Endothelial cell of umbilical vein (primary cell): ENCODE data around the gene CELSR3. TPM values are rescaled to one million over a fixed set of nuclear protein-coding genes. Genes with fewer than 3 reads are reported as not detected.

Experiments used
- BruUV-seq: library from RNA; stranded (reverse); fragments of 400-500 nt; replicated peaks from 2 replicates; lab custom pipeline; 2021; lab: Mats Ljungman, UMichigan
- CTCF ChIA-PET: fragments of 300-600, 350-600 bp; sonication (Branson Sonifier 250); formaldehyde crosslinking; loops from one replicate; lab custom pipeline; 2021; ENCODE audit warnings: antibody characterized with exemption, inconsistent platforms; lab: Charles Lee
- POLR2A ChIA-PET: fragments of 300-600, 350-600 bp; sonication (Branson Sonifier 250); formaldehyde crosslinking; loops from one replicate; lab custom pipeline; 2021; ENCODE audit warnings: antibody characterized with exemption, inconsistent platforms; lab: Charles Lee
- DNase-seq: peaks from one replicate; pipeline ENCODE4 v3.0.0-alpha.2; 2011; ENCODE audit warnings: low read depth, low spot score
- FAIRE-seq: peaks from 2 replicates; lab custom pipeline; 2011; peaks lifted over from hg19 to GRCh38; lab: Jason Lieb, UNC
- H2AFZ ChIP-seq: 2 replicates; pipeline ENCODE4 v1.6.0; 2012; ENCODE audit warnings: low read depth, low read length, control low read depth, inconsistent platforms
- H3K27ac ChIP-seq: 2 replicates; pipeline ENCODE4 v1.5.1; 2011; ENCODE audit warnings: low read depth, mild to moderate bottlenecking, control low read depth, low read length, moderate library complexity; ENCODE audit not compliant: insufficient read depth
- H3K27me3 ChIP-seq, 2 experiments: 2 replicates each; pipeline versions ENCODE4 v1.6.0 to v1.6.1; 2011; ENCODE audit warnings: low read length in 2 of 2, mixed read lengths in 1 of 2; ENCODE audit not compliant: control insufficient read depth in 2 of 2, insufficient read depth in 2 of 2
- H3K36me3 ChIP-seq, 2 experiments: 2 replicates in 1 of 2; 3 replicates in 1 of 2; pipeline ENCODE4 v1.5.1; 2011; ENCODE audit warnings: low read length in 2 of 2, mild to moderate bottlenecking in 1 of 2, moderate library complexity in 1 of 2; ENCODE audit not compliant: control insufficient read depth in 2 of 2, insufficient read depth in 2 of 2; ENCODE audit errors: extremely low read depth in 1 of 2
- H3K4me1 ChIP-seq: 3 replicates; pipeline ENCODE4 v1.5.1; 2011; ENCODE audit warnings: mild to moderate bottlenecking, low read length; ENCODE audit not compliant: control insufficient read depth, insufficient read depth; ENCODE audit errors: extremely low read depth
- H3K4me2 ChIP-seq: 2 replicates; pipeline ENCODE4 v1.6.1; 2011; ENCODE audit warnings: low read length, control low read depth, mixed read lengths; ENCODE audit not compliant: insufficient read depth
- H3K4me3 ChIP-seq, 3 experiments: fragments of 200-600 bp in 1 of 3; sonication (generic), shearing (Covaris generic) in 1 of 3; replicated peaks in 1 of 3; 2 replicates each; pipeline ENCODE4 v1.5.1; 2011 to 2016; ENCODE audit warnings: control low read depth in 3 of 3, low read length in 3 of 3, mild to moderate bottlenecking in 2 of 3, inconsistent platforms in 1 of 3, low read depth in 1 of 3, moderate library complexity in 1 of 3; ENCODE audit not compliant: insufficient read depth in 1 of 3
- H3K79me2 ChIP-seq: 2 replicates; pipeline ENCODE4 v1.6.0; 2012; ENCODE audit warnings: low read length, inconsistent platforms; ENCODE audit not compliant: control insufficient read depth, insufficient read depth
- H3K9ac ChIP-seq: replicated peaks from 2 replicates; pipeline ENCODE3; 2011; ENCODE audit warnings: low read length, control low read depth; ENCODE audit not compliant: insufficient read depth; ENCODE audit errors: extremely low read depth
- H3K9me1 ChIP-seq: replicated peaks from 3 replicates; pipeline ENCODE4 v1.6.0; 2011; ENCODE audit warnings: mild to moderate bottlenecking, low read length; ENCODE audit not compliant: control insufficient read depth, insufficient read depth; ENCODE audit errors: extremely low read depth
- H3K9me3 ChIP-seq: replicated peaks from 2 replicates; pipeline ENCODE4 v1.5.1; 2012; ENCODE audit warnings: low read length, inconsistent platforms; ENCODE audit not compliant: control insufficient read depth, insufficient read depth
- H4K20me1 ChIP-seq: replicated peaks from 2 replicates; pipeline ENCODE3; 2011; ENCODE audit warnings: mild to moderate bottlenecking, low read length; ENCODE audit not compliant: control insufficient read depth, insufficient read depth; ENCODE audit errors: extremely low read depth
- EZH2 ChIP-seq: IDR thresholded peaks from 2 replicates; pipeline ENCODE4 v1.6.1; 2012; ENCODE audit warnings: borderline replicate concordance, low read depth, mild to moderate bottlenecking, moderate library complexity, low read length, inconsistent platforms; ENCODE audit not compliant: severe bottlenecking
- FOS ChIP-seq: IDR thresholded peaks from 2 replicates; pipeline ENCODE4 v1.6.1; 2011; ENCODE audit warnings: mild to moderate bottlenecking, low read length, moderate library complexity, borderline replicate concordance; ENCODE audit not compliant: insufficient read depth
- GATA2 ChIP-seq: IDR thresholded peaks from 2 replicates; pipeline ENCODE4 v1.7.0; 2011; ENCODE audit warnings: low read depth, mild to moderate bottlenecking, moderate library complexity, mixed read lengths, low read length; ENCODE audit not compliant: insufficient read length, insufficient read depth
- JUN ChIP-seq: IDR thresholded peaks from 2 replicates; pipeline ENCODE4 v1.6.1; 2011; ENCODE audit warnings: borderline replicate concordance, low read depth; ENCODE audit not compliant: insufficient read length, insufficient read depth
- MYC ChIP-seq: IDR thresholded peaks from one replicate; pipeline ENCODE4 v1.6.1; 2011; ENCODE audit warnings: mild to moderate bottlenecking, low read depth, low read length
- POLR2A ChIP-seq: IDR thresholded peaks from 2 replicates; pipeline ENCODE4 v1.6.1; 2012; ENCODE audit warnings: low read depth, mild to moderate bottlenecking, control low read depth, low read length
- POLR2AphosphoS5 ChIP-seq: IDR thresholded peaks from 2 replicates; pipeline ENCODE4 v1.6.1; 2012; ENCODE audit warnings: low read depth, mild to moderate bottlenecking, control low read depth, low read length, moderate library complexity; ENCODE audit not compliant: insufficient read depth
- dilution Hi-C: fragments of 300-500 bp; cut with MboI; formaldehyde crosslinking; loops from one replicate; pipeline ENCODE4 v1.15.0; 2019; ENCODE audit warnings: low sequenced_read_pairs; ENCODE audit not compliant: extremely low pct_ligation_motif_present
- intact Hi-C: fragments of 100-400 bp; cut with micrococcal nuclease; formaldehyde crosslinking; loops from one replicate; pipeline ENCODE4 v1.10.0; 2022
- polyA plus RNA-seq, 4 experiments: library from polyadenylated mRNA; depleted of rRNA in 3 of 4; stranded (reverse) in 3 of 4; unstranded in 1 of 4; fragments of >200 nt; gene quantifications; 2 replicates each; pipeline versions ENCODE4 v1.2.1 to v1.2.3, GENCODE V29; 2011 to 2012; ENCODE audit warnings: missing spikeins in 1 of 4
- total RNA-seq: library from RNA; stranded (reverse); gene quantifications from 2 replicates; pipeline ENCODE4 v1.2.3, GENCODE V29; 2021
- TF ChIP-seq, protein P1 (sequence below): IDR thresholded peaks from 2 replicates; pipeline ENCODE4 v1.6.1; 2011; ENCODE audit not compliant: insufficient read depth, insufficient read length
- TF ChIP-seq, protein P2 (sequence below), 2 donors: IDR thresholded peaks; 1 replicate in 1 of 2; 2 replicates in 1 of 2; pipeline ENCODE4 v1.5.1; 2011; ENCODE audit warnings: low read length in 2 of 2, mild to moderate bottlenecking in 2 of 2, moderate library complexity in 2 of 2, control low read depth in 1 of 2, inconsistent platforms in 1 of 2, low read depth in 1 of 2; ENCODE audit not compliant: insufficient read depth in 1 of 2; ENCODE audit errors: extremely low read depth in 1 of 2

The CELSR3 gene
- total and polyA plus RNA-seq, 2 donors (not counting 3 experiments of a cell fraction or from before 2014, with no cell fraction given) = 0.25 to 0.71 TPM

- no peak for FAIRE-seq
- Histone ChIP-seq H3K4me3 (peak overlapping the region; percentile 70 to 93 (median 76)), H3K79me2 (no peaks in the 10 kb centered on the region), H3K9me1 (no peaks in the 10 kb centered on the region), H3K36me3 (peaks cover 0 to 19% of the 10 kb centered on the region in 2 experiments), H3K4me1 (peaks cover 17% of the 10 kb centered on the region), H3K4me2 (peak overlapping the region; percentile 73), H4K20me1 (no peaks in the 10 kb centered on the region), H3K27me3 (no peaks in the 10 kb centered on the region), H3K27ac (peak overlapping the region; percentile 32), H3K9ac (peak overlapping the region; percentile 57), H3K9me3 (no peaks in the 10 kb centered on the region), H2AFZ (peak overlapping the region; percentile 84)
- ChIA-PET POLR2A (no interaction called here), CTCF (interaction anchor here (0.7 to 4.5 kb wide), 20 partner anchors 11 to 234 kb away, joined by 3 to 32 read pairs (median 6); partner anchors contain the start of genes CELSR3, PFKFB4 and UQCRC1)
- no TSS peak for BruUV-seq
- dilution Hi-C loops (no loop called here), intact Hi-C loops (loop anchor here (1.0 to 2.0 kb wide), 8 partner anchors 22 to 446 kb away; partner anchors contain the start of genes CDC25A, IP6K2 and UQCRC1)
- DNase-seq = peak; percentile 61
- no peak for TF ChIP-seq POLR2AphosphoS5
- TF ChIP-seq GATA2 = no peak
- no peak for TF ChIP-seq MYC
- TF ChIP-seq JUN = no peak
- TF ChIP-seq, protein P1, sequence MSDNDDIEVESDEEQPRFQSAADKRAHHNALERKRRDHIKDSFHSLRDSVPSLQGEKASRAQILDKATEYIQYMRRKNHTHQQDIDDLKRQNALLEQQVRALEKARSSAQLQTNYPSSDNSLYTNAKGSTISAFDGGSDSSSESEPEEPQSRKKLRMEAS = no peak
- TF ChIP-seq POLR2A = peak; percentile 7
- TF ChIP-seq FOS = peak; percentile 34
- no peak for TF ChIP-seq EZH2
- TF ChIP-seq, protein P2, sequence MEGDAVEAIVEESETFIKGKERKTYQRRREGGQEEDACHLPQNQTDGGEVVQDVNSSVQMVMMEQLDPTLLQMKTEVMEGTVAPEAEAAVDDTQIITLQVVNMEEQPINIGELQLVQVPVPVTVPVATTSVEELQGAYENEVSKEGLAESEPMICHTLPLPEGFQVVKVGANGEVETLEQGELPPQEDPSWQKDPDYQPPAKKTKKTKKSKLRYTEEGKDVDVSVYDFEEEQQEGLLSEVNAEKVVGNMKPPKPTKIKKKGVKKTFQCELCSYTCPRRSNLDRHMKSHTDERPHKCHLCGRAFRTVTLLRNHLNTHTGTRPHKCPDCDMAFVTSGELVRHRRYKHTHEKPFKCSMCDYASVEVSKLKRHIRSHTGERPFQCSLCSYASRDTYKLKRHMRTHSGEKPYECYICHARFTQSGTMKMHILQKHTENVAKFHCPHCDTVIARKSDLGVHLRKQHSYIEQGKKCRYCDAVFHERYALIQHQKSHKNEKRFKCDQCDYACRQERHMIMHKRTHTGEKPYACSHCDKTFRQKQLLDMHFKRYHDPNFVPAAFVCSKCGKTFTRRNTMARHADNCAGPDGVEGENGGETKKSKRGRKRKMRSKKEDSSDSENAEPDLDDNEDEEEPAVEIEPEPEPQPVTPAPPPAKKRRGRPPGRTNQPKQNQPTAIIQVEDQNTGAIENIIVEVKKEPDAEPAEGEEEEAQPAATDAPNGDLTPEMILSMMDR (IDR thresholded peaks at IDR 0.05; ENCODE audit: extremely low read depth in 1 of 2, insufficient read depth in 1 of 2, low read depth in 1 of 2, low read length in 2 of 2) = peak in 1 of 2 donors; percentile 0
These were observed 27.9 kb downstream of the CELSR3 start for GRCh38 chr3:48634661-48635221.
